HepG2 (cell line): ENCODE results near the gene ZFYVE26. TPM values are rescaled to one million over a fixed set of nuclear protein-coding genes. Genes with fewer than 3 reads are reported as not detected.
A peak's percentile ranks its signal among the peaks of the same experiment; 100 is the strongest.

ENCODE experiments used
- ARID4A ChIP-seq: sonication (generic); formaldehyde crosslinking; IDR thresholded peaks from 2 replicates; pipeline ENCODE4 v1.5.0; 2020; ENCODE audit warnings: mild to moderate bottlenecking, missing genetic modification reagents, borderline replicate concordance
- ATF7-NPFF ChIP-seq: sonication (generic); formaldehyde crosslinking; IDR thresholded peaks from 2 replicates; pipeline ENCODE4 v1.8.1; 2023; ENCODE audit warnings: mild to moderate bottlenecking, low read depth, missing genetic modification reagents, moderate library complexity
- BCL6 ChIP-seq: IDR thresholded peaks from 2 replicates; pipeline ENCODE4 v1.6.1; 2016; ENCODE audit warnings: missing genetic modification reagents, missing compliant biosample characterization
- CBFB ChIP-seq: sonication (generic); formaldehyde crosslinking; IDR thresholded peaks from 2 replicates; pipeline ENCODE4 v1.4.0; 2020; ENCODE audit warnings: missing genetic modification reagents
- CEBPG ChIP-seq: IDR thresholded peaks from 2 replicates; pipeline ENCODE4 v1.6.1; 2016
- CERS6 ChIP-seq: sonication (generic); formaldehyde crosslinking; IDR thresholded peaks from 2 replicates; pipeline ENCODE4 v1.5.0; 2020; ENCODE audit warnings: missing genetic modification reagents
- DR1 ChIP-seq: sonication (generic); formaldehyde crosslinking; IDR thresholded peaks from 2 replicates; pipeline ENCODE4 v1.8.0; 2021; ENCODE audit warnings: mild to moderate bottlenecking, missing genetic modification reagents, inconsistent platforms
- ELF1 ChIP-seq: sonication (generic); formaldehyde crosslinking; IDR thresholded peaks from 2 replicates; pipeline ENCODE4 v1.4.0; 2020; ENCODE audit warnings: missing genetic modification reagents
- IRF2 ChIP-seq: IDR thresholded peaks from 2 replicates; pipeline ENCODE4 v1.6.1; 2018; ENCODE audit warnings: missing genetic modification reagents, missing compliant biosample characterization
- NFE2L1 ChIP-seq: sonication (generic); formaldehyde crosslinking; IDR thresholded peaks from 2 replicates; pipeline ENCODE4 v1.4.0; 2020; ENCODE audit warnings: missing genetic modification reagents, mild to moderate bottlenecking, borderline replicate concordance
- PBX2 ChIP-seq: IDR thresholded peaks from 2 replicates; pipeline ENCODE4 v1.6.1; 2016; ENCODE audit warnings: control low read depth
- PHF8 ChIP-seq: sonication (generic); formaldehyde crosslinking; IDR thresholded peaks from 2 replicates; pipeline ENCODE4 v1.5.0; 2020; ENCODE audit warnings: missing genetic modification reagents
- PITX1 ChIP-seq: sonication (generic); formaldehyde crosslinking; IDR thresholded peaks from 2 replicates; pipeline ENCODE4 v1.5.1; 2020; ENCODE audit warnings: mild to moderate bottlenecking, missing genetic modification reagents
- SIN3A ChIP-seq: IDR thresholded peaks from 2 replicates; pipeline ENCODE4 v1.6.1; 2011; ENCODE audit warnings: low read depth, mild to moderate bottlenecking, control low read depth, low read length, borderline replicate concordance
- TAF1 ChIP-seq: sonication (generic); formaldehyde crosslinking; IDR thresholded peaks from 2 replicates; pipeline ENCODE4 v1.4.0; 2020; ENCODE audit warnings: missing genetic modification reagents
- TARDBP ChIP-seq: sonication (generic); formaldehyde crosslinking; IDR thresholded peaks from 2 replicates; pipeline ENCODE4 v1.8.0; 2022; ENCODE audit warnings: mild to moderate bottlenecking, missing genetic modification reagents
- TBL1XR1 ChIP-seq: fragments of 150-350 bp; IDR thresholded peaks from 2 replicates; pipeline ENCODE4 v1.6.1; 2014; ENCODE audit warnings: borderline replicate concordance, low read length; ENCODE audit not compliant: partially characterized antibody
- TFAP4 ChIP-seq: sonication (generic); IDR thresholded peaks from 2 replicates; pipeline ENCODE4 v1.6.1; 2016; ENCODE audit warnings: low read depth, borderline replicate concordance
- ZNF234 ChIP-seq: sonication (generic); formaldehyde crosslinking; conservative IDR thresholded peaks from 2 replicates; pipeline ENCODE4 v1.5.1; 2020; ENCODE audit warnings: mild to moderate bottlenecking, missing genetic modification reagents
- ZNF292 ChIP-seq: sonication (generic); formaldehyde crosslinking; IDR thresholded peaks from 2 replicates; pipeline ENCODE4 v1.8.1; 2022; ENCODE audit warnings: mild to moderate bottlenecking, low read depth, missing genetic modification reagents, borderline replicate concordance
- ZNF350 ChIP-seq: sonication (generic); formaldehyde crosslinking; IDR thresholded peaks from 2 replicates; pipeline ENCODE4 v1.4.0; 2020; ENCODE audit warnings: mild to moderate bottlenecking, low read depth, missing genetic modification reagents, borderline replicate concordance
- ZNF432 ChIP-seq: sonication (generic); formaldehyde crosslinking; IDR thresholded peaks from 2 replicates; pipeline ENCODE4 v1.5.0; 2020; ENCODE audit warnings: missing genetic modification reagents, mild to moderate bottlenecking, borderline replicate concordance
- ZNF773 ChIP-seq: sonication (generic); formaldehyde crosslinking; IDR thresholded peaks from 2 replicates; pipeline ENCODE4 v1.4.0; 2020; ENCODE audit warnings: missing genetic modification reagents, borderline replicate concordance
- ZNF841 ChIP-seq: sonication (generic); formaldehyde crosslinking; IDR thresholded peaks from 2 replicates; pipeline ENCODE4 v1.8.1; 2023; ENCODE audit warnings: missing genetic modification reagents, borderline replicate concordance
- polyA plus RNA-seq, 8 experiments: library from polyadenylated mRNA; depleted of rRNA in 3 of 8; stranded (reverse) in 7 of 8; unstranded in 1 of 8; fragments of >200 nt; fragmentation: Illumina TruSeq in 4 of 8; extraction: Trizol in 4 of 8; gene quantifications; 2 replicates each; pipeline versions ENCODE4 v1.2.1 to v1.2.3, GENCODE V29; 2011 to 2016; ENCODE audit warnings: low read depth in 4 of 8, missing spikeins in 1 of 8, mixed read lengths in 1 of 8; ENCODE audit not compliant: insufficient read depth in 1 of 8
- total RNA-seq, 5 experiments: library from RNA; depleted of rRNA; stranded (reverse); fragments of >200 nt; fragmentation: Illumina TruSeq; extraction: Trizol; gene quantifications; 2 replicates each; pipeline ENCODE4 v1.2.3, GENCODE V29; 2016; ENCODE audit warnings: low read depth in 1 of 5

ZFYVE26 gene
- total and polyA plus RNA-seq, 2 of the 13 experiments (the other 11 are each of a cell fraction or from before 2014, with no cell fraction given) = 13.6 to 16.4 TPM

- TF ChIP-seq CERS6 (CRISPR knock-in tag) (no peak), IRF2 (CRISPR knock-in tag) (no peak; the same call in none of the 2 replicates), TARDBP (CRISPR knock-in tag) (peak; percentile 79), NFE2L1 (no peak), ZNF292 (CRISPR knock-in tag) (peak; percentile 80; the same call in 1 of the 2 replicates), ZNF234 (CRISPR knock-in tag) (no peak), TBL1XR1 (peak; percentile 51), ZNF841 (no peak), DR1 (CRISPR knock-in tag) (no peak), CBFB (CRISPR knock-in tag) (peak; percentile 15; the same call in 1 of the 2 replicates), ZNF432 (CRISPR knock-in tag) (no peak), BCL6 (CRISPR knock-in tag) (0 out of 2 replicates have a peak, but pooled peaks have one; percentile 30), ATF7-NPFF (CRISPR knock-in tag) (no peak), ARID4A (peak; percentile 93), CEBPG (CRISPR knock-in tag) (peak; percentile 29), PITX1 (CRISPR knock-in tag) (peak; percentile 63), ZNF773 (no peak), TAF1 (peak; percentile 69; the same call in 1 of the 2 replicates), ZNF350 (CRISPR knock-in tag) (peak; percentile 32), TFAP4 (peak; percentile 71; the same call in 1 of the 2 replicates), SIN3A (peak; percentile 90), ELF1 (CRISPR knock-in tag) (peak; percentile 45), PBX2 (no peak), PHF8 (CRISPR knock-in tag) (peak; percentile 73)
Measured at GRCh38 chr14:67816326-67817002, at the start of gene ZFYVE26 (continued).
